Duodenal mucosa (tissue), 2 donors: Measurements from ENCODE around the gene CACNA1S.

Experiments
- H3K27ac ChIP-seq: one replicate; pipeline ENCODE4 v1.7.0; 2013; ENCODE audit warnings: low read depth, low read length
- H3K27me3 ChIP-seq, 2 donors: one replicate each; pipeline ENCODE4 v1.7.0; 2013; ENCODE audit warnings: low read length in 2 of 2, control low read depth in 1 of 2; ENCODE audit not compliant: insufficient read depth in 2 of 2, control insufficient read depth in 1 of 2
- H3K36me3 ChIP-seq, 2 donors: one replicate each; pipeline ENCODE4 v1.7.0; 2013; ENCODE audit warnings: low read length in 2 of 2, control low read depth in 1 of 2; ENCODE audit not compliant: insufficient read depth in 2 of 2, control insufficient read depth in 1 of 2
- H3K4me1 ChIP-seq, 2 donors: one replicate each; pipeline ENCODE4 v1.7.0; 2013; ENCODE audit warnings: low read length in 2 of 2, control low read depth in 1 of 2; ENCODE audit not compliant: insufficient read depth in 2 of 2, control insufficient read depth in 1 of 2
- H3K4me3 ChIP-seq, 2 donors: one replicate each; pipeline ENCODE4 v1.7.0; 2013; ENCODE audit warnings: low read length in 2 of 2, low read depth in 1 of 2
- H3K9ac ChIP-seq, 2 donors: one replicate each; pipeline ENCODE4 v1.7.0; 2013; ENCODE audit warnings: low read length in 2 of 2, low read depth in 1 of 2
- H3K9me3 ChIP-seq, 2 donors: one replicate each; pipeline ENCODE4 v1.7.0; 2013; ENCODE audit warnings: low read length in 2 of 2, control low read depth in 1 of 2; ENCODE audit not compliant: control insufficient read depth in 1 of 2

Gene CACNA1S

GRCh38 chr1:201128476-201128875 lies 16.2 kb upstream of the CACNA1S start:
- Histone ChIP-seq H3K27me3 (peaks cover 0 to 9% of the 10 kb centered on the region in 2 donors), H3K4me1 (peaks cover 0 to 4% of the 10 kb centered on the region in 2 donors), H3K27ac (no peak overlapping the region)

GRCh38 chr1:201127755-201128455 lies 15.7 kb upstream of the CACNA1S start:
- Histone ChIP-seq H3K9me3 (no peaks in the 10 kb centered on the region), H3K4me1 (peaks cover 0 to 4% of the 10 kb centered on the region in 2 donors), H3K27ac (no peak overlapping the region), H3K36me3 (no peaks in the 10 kb centered on the region), H3K27me3 (peaks cover 0 to 9% of the 10 kb centered on the region in 2 donors), H3K9ac (no peak overlapping the region), H3K4me3 (no peak overlapping the region)

More at GRCh38 chr1:201128476-201128875, 16.2 kb upstream of the CACNA1S start:
- Histone ChIP-seq H3K9me3 (no peaks in the 10 kb centered on the region), H3K36me3 (no peaks in the 10 kb centered on the region), H3K9ac (no peak overlapping the region), H3K4me3 (no peak overlapping the region)

GRCh38 chr1:201126832-201127754 lies 14.9 kb upstream of the CACNA1S start, which contains the start of gene ASCL5:
Gene ASCL5, minus strand, starts transcription at chr1:201127184. Its CDS starts 11,812 bp downstream, at chr1:201115372.
- H3K4me1 ChIP-seq = peaks cover 0 to 4% of the 10 kb centered on the region in 2 donors
- no peak within 1 kb of the TSS for H3K4me3 ChIP-seq
- peaks cover 0 to 9% of the 10 kb centered on the region in 2 donors for H3K27me3 ChIP-seq
- no peak within 1 kb of the TSS for H3K9ac ChIP-seq
- H3K9me3 ChIP-seq = no peaks in the 10 kb centered on the region
- no peak within 1 kb of the TSS for H3K27ac ChIP-seq
- H3K36me3 ChIP-seq = no peaks in the 10 kb centered on the region

- H3K4me1 ChIP-seq = peaks cover 0 to 4% of the 10 kb centered on the region in 2 donors
- H3K27ac ChIP-seq = no peak overlapping the region
- H3K36me3 ChIP-seq = no peaks in the 10 kb centered on the region
- H3K27me3 ChIP-seq = peaks cover 0 to 9% of the 10 kb centered on the region in 2 donors
- no peak overlapping the region for H3K4me3 ChIP-seq
- no peak overlapping the region for H3K9ac ChIP-seq
- no peaks in the 10 kb centered on the region for H3K9me3 ChIP-seq
These were observed 14.2 kb upstream of the CACNA1S start for GRCh38 chr1:201126463-201126831.

GRCh38 chr1:201125800-201126199 lies 13.6 kb upstream of the CACNA1S start:
- no peak overlapping the region for H3K27ac ChIP-seq
- H3K4me1 ChIP-seq = peaks cover 0 to 4% of the 10 kb centered on the region in 2 donors
- no peak overlapping the region for H3K9ac ChIP-seq

GRCh38 chr1:201125019-201125418 lies 12.8 kb upstream of the CACNA1S start:
- Histone ChIP-seq H3K36me3 (no peaks in the 10 kb centered on the region), H3K9ac (no peak overlapping the region), H3K27ac (no peak overlapping the region), H3K4me1 (peaks cover 0 to 4% of the 10 kb centered on the region in 2 donors), H3K4me3 (no peak overlapping the region), H3K27me3 (peaks cover 0 to 9% of the 10 kb centered on the region in 2 donors), H3K9me3 (no peaks in the 10 kb centered on the region)

More at GRCh38 chr1:201125800-201126199, 13.6 kb upstream of the CACNA1S start:
- no peaks in the 10 kb centered on the region for H3K36me3 ChIP-seq
- H3K4me3 ChIP-seq = no peak overlapping the region
- peaks cover 0 to 9% of the 10 kb centered on the region in 2 donors for H3K27me3 ChIP-seq
- H3K9me3 ChIP-seq = no peaks in the 10 kb centered on the region

GRCh38 chr1:201123866-201124265 lies 11.6 kb upstream of the CACNA1S start:
- Histone ChIP-seq H3K27me3 (peaks cover 0 to 9% of the 10 kb centered on the region in 2 donors), H3K4me1 (peaks cover 0 to 4% of the 10 kb centered on the region in 2 donors), H3K9me3 (no peaks in the 10 kb centered on the region), H3K4me3 (no peak overlapping the region), H3K27ac (no peak overlapping the region), H3K36me3 (no peaks in the 10 kb centered on the region), H3K9ac (no peak overlapping the region)

- H3K27me3 ChIP-seq = peaks cover 0 to 9% of the 10 kb centered on the region in 2 donors
- H3K27ac ChIP-seq = no peak overlapping the region
- no peaks in the 10 kb centered on the region for H3K9me3 ChIP-seq
- no peaks in the 10 kb centered on the region for H3K36me3 ChIP-seq
- H3K4me3 ChIP-seq = no peak overlapping the region
- H3K4me1 ChIP-seq = peaks cover 0 to 4% of the 10 kb centered on the region in 2 donors
- no peak overlapping the region for H3K9ac ChIP-seq
These were observed 10.2 kb upstream of the CACNA1S start for GRCh38 chr1:201122321-201122957.

- H3K9ac ChIP-seq = no peak overlapping the region
- H3K27me3 ChIP-seq = peaks cover 5 to 9% of the 10 kb centered on the region in 2 donors
- no peaks in the 10 kb centered on the region for H3K36me3 ChIP-seq
These were observed 7.3 kb upstream of the CACNA1S start for GRCh38 chr1:201119206-201120197.

More at GRCh38 chr1:201119206-201120197, 7.3 kb upstream of the CACNA1S start:
- no peaks in the 10 kb centered on the region for H3K9me3 ChIP-seq
- no peak overlapping the region for H3K4me3 ChIP-seq
- no peak overlapping the region for H3K27ac ChIP-seq
- H3K4me1 ChIP-seq = peaks cover 0 to under 1% of the 10 kb centered on the region in 2 donors
